Thoracic aorta (tissue), 2 donors: ENCODE measurements around the gene SPATA3. TPM values are rescaled to one million over a fixed set of nuclear protein-coding genes. Genes with fewer than 3 reads are reported as not detected.

ENCODE experiments used
- ATAC-seq: fragments of 150-250 bp; one replicate; pipeline ENCODE4 v1.8.0; 2017; ENCODE audit warnings: low read depth; ENCODE audit not compliant: insufficient number of reproducible peaks, low FRiP score
- DNase-seq: peaks from one replicate; pipeline ENCODE4 v3.0.0-alpha.2; 2020; ENCODE audit warnings: low spot score
- H3K27ac ChIP-seq, 2 donors: fragments of 200-600 bp; sonication (generic); 1 replicate in 1 of 2; 2 replicates in 1 of 2; pipeline ENCODE4 v1.5.1; 2016; ENCODE audit warnings: mild to moderate bottlenecking in 2 of 2, moderate library complexity in 2 of 2
- H3K27me3 ChIP-seq: fragments of 200-600 bp; sonication (generic); replicated peaks from 2 replicates; pipeline ENCODE4 v1.6.0; 2016; ENCODE audit warnings: mild to moderate bottlenecking; ENCODE audit not compliant: insufficient read depth
- H3K36me3 ChIP-seq: fragments of 200-600 bp; sonication (generic); one replicate; pipeline ENCODE4 v1.5.1; 2016
- H3K4me1 ChIP-seq, 2 donors: fragments of 200-600 bp; sonication (generic); 1 replicate in 1 of 2; 2 replicates in 1 of 2; pipeline versions ENCODE4 v1.5.1 to v1.6.0; 2016; ENCODE audit warnings: low read depth in 2 of 2, mild to moderate bottlenecking in 1 of 2; ENCODE audit not compliant: control insufficient read depth in 1 of 2
- H3K4me3 ChIP-seq: fragments of 200-600 bp; sonication (generic); 2 replicates; pipeline ENCODE4 v1.5.1; 2016; ENCODE audit warnings: mild to moderate bottlenecking
- H3K9me3 ChIP-seq: fragments of 200-600 bp; sonication (generic); 2 replicates; pipeline ENCODE4 v1.5.1; 2016
- total RNA-seq, 2 donors: library from RNA; depleted of rRNA; stranded (reverse); fragments of >200 nt; gene quantifications; one replicate each; pipeline versions ENCODE4 v1.1.0 to v1.2.3, GENCODE V29; 2016
- TF ChIP-seq, protein P1 (sequence below): fragments of 200-600 bp; sonication (generic); IDR thresholded peaks from one replicate; pipeline ENCODE4 v1.5.1; 2019; ENCODE audit warnings: antibody characterized with exemption

The SPATA3 gene
- total RNA-seq, 2 donors from 2014 or later, result not detected

DNA sequence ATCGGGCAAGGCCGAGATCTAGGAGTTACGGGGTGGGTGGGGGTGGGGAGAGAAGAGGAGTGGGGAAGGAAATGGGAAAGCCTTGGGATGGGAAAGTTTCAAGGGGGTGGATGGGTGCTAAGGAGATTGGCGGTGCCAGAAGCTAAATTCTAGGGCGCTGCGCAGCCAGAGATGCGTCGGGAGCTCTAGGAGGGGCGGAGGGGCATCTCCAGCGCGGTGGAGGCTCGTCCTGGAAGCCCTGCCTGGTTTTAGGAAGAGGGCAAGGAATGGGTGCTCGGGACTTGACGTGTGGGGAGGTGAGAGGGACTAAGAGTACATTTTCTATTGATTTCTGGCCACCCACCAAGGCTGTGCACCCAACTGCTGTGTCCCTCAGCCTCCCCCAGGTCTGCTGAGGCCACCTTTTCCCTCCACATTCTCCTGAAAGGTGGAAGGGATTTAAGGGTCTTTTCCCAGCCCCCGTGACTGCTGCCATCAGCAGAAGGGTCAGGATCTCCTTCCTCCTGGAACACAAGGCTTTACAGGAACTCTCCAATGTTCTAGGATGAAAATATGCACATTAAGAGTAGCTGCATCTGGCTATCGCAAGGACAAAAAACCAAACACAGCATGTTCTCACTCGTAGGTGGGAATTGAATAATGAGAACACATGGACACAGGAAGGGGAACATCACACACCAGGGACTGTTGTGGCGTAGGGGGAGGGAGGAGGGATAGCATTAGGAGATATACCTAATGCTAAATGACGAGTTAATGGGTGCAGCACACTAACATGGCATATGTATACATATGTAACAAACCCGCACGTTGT, 42.8 kb downstream of the SPATA3 start:
- ATAC-seq (no peak), DNase-seq (no peak)
- no peaks in the 10 kb centered on the region for H3K4me1 ChIP-seq
- peaks cover 10% of the 10 kb centered on the region for H3K27me3 ChIP-seq
- H3K9me3 ChIP-seq, result no peaks in the 10 kb centered on the region
- TF ChIP-seq, protein P1, sequence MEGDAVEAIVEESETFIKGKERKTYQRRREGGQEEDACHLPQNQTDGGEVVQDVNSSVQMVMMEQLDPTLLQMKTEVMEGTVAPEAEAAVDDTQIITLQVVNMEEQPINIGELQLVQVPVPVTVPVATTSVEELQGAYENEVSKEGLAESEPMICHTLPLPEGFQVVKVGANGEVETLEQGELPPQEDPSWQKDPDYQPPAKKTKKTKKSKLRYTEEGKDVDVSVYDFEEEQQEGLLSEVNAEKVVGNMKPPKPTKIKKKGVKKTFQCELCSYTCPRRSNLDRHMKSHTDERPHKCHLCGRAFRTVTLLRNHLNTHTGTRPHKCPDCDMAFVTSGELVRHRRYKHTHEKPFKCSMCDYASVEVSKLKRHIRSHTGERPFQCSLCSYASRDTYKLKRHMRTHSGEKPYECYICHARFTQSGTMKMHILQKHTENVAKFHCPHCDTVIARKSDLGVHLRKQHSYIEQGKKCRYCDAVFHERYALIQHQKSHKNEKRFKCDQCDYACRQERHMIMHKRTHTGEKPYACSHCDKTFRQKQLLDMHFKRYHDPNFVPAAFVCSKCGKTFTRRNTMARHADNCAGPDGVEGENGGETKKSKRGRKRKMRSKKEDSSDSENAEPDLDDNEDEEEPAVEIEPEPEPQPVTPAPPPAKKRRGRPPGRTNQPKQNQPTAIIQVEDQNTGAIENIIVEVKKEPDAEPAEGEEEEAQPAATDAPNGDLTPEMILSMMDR, result no peak
- H3K27ac ChIP-seq, result no peak overlapping the region
- no peak overlapping the region for H3K4me3 ChIP-seq
- H3K36me3 ChIP-seq, result no peaks in the 10 kb centered on the region

DNA sequence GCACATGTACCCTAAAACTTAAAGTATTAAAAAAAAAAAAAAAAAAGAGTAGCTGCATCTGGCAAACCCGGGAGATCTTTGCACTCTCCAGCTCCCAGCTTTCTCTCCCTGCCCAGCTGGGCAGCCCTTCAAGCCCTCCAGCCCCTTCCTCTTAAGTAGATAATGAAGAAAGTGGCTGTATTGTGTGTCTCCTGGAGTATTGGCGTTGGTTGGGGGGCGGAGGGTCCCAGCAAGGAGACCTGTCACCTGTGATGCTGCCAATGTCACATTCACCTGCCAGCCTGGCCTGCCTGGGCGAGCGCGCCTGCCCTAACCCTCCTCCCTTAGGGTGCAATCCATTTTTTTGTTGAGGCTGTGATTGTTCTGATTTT, 43.4 kb downstream of the SPATA3 start:
- no peaks in the 10 kb centered on the region for H3K36me3 ChIP-seq
- no peak for DNase-seq
- H3K27ac ChIP-seq, result no peak overlapping the region
- H3K4me3 ChIP-seq, result no peak overlapping the region
- ATAC-seq, result no peak
- H3K27me3 ChIP-seq, result peaks cover 10% of the 10 kb centered on the region
- no peaks in the 10 kb centered on the region for H3K4me1 ChIP-seq
- H3K9me3 ChIP-seq, result no peaks in the 10 kb centered on the region
- TF ChIP-seq, protein P1, result no peak

DNA sequence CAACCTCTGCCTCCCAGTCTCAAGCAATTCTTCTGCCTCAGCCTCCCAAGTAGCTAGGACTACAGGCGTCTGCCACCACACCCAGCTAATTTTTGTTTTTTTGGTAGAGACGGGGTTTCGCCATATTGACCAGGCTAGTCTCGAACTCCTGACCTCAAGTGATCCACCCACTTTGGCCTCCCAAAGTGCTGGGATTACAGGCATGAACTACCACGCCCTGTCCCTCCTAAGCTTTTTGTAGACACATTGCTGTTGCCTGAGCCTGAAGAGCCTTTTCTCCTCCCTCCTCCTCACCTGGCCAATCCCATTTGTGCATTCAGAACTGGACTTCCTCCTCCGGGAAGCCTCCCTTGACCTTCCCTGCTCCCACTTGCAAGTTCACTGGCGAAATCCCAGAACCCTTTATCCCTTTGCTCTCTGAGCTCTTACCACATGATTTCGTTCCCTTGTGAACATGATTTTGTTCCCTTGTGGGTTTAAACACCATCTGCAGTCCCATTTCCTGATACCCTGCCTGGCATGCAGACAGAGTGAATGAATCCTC, 44.0 kb downstream of the SPATA3 start:
- ATAC-seq, result no peak
- Histone ChIP-seq H3K4me3 (no peak overlapping the region), H3K27ac (no peak overlapping the region), H3K4me1 (no peaks in the 10 kb centered on the region), H3K9me3 (no peaks in the 10 kb centered on the region), H3K27me3 (peaks cover 10% of the 10 kb centered on the region), H3K36me3 (no peaks in the 10 kb centered on the region)
- no peak for DNase-seq
- TF ChIP-seq, protein P1, result no peak

DNA sequence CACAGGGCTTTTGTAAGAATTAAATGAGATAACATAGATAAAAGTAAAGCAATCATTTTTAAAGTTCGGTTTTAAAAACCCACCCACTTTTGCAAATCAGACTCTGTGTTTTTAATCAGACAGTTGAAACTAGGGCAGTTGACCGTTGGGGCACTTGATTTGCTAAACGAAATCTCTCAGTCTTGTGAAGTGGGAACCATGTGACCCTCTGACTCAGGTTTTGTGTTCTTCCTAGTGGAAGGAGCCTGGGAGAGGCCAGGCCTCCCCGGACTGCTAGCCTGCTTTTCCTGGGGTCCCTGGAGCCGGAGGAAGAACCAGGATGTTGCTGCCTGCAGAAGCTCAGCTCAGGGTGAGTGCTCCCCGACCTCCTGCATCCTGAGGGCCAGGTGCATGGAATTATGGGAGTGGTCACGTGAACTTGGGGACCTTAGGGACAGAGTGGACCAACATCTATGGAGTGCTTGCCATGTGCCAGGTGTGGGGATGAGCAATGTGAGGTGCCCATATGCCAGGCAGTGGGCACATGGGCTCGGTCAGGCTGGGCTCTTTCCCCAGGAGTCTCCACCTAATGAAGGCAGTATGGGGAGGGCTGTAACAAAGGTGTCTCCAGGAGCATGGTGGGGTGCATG, 45.3 kb downstream of the SPATA3 start:
- Histone ChIP-seq H3K36me3 (no peaks in the 10 kb centered on the region), H3K9me3 (no peaks in the 10 kb centered on the region), H3K4me1 (no peaks in the 10 kb centered on the region), H3K27me3 (peaks cover 5% of the 10 kb centered on the region), H3K4me3 (no peak overlapping the region), H3K27ac (no peak overlapping the region)
- ATAC-seq (no peak), DNase-seq (no peak)
- TF ChIP-seq, protein P1, result no peak

DNA sequence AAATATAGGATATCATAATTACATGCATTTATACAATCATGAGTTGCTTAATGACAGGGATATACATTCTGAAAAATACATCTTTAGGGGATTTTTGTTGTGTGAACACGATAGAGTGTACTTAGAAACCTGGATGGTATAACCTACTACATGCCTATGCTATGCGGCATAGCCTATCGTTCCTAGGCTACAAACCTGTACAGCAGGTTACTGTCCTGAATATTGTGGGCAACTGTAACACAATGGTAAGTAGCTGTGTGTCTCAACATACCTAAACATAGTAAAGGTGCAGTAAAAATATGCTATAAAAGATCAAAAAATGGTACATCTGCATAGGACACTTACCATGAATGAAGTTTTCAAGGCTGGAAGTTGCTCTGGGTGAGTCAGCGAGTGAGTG, 47.9 kb downstream of the SPATA3 start:
- ATAC-seq (no peak), DNase-seq (no peak)
- no peaks in the 10 kb centered on the region for H3K27me3 ChIP-seq
- H3K36me3 ChIP-seq, result no peaks in the 10 kb centered on the region
- no peaks in the 10 kb centered on the region for H3K9me3 ChIP-seq
- TF ChIP-seq, protein P1, result no peak
- no peak overlapping the region for H3K27ac ChIP-seq
- H3K4me1 ChIP-seq, result no peaks in the 10 kb centered on the region
- no peak overlapping the region for H3K4me3 ChIP-seq
